GM21825 (cell line): ENCODE results near the gene CCDC38.
"Not testable (repeated sequence)": the region's sequence is repeated elsewhere in the genome, so short reads cannot be mapped to it uniquely, and the experiment has no call there.

Source experiments
- ATAC-seq: cut with Tn5 transposase; IDR thresholded peaks from one replicate; pipeline ENCODE4 v1.9.1; 2021; ENCODE audit warnings: mild to moderate bottlenecking, moderate library complexity; ENCODE audit not compliant: unreplicated experiment

Gene CCDC38

GRCh38 chr12:95942524-95943329, at the start of gene CCDC38:
Gene CCDC38 (minus strand): TSS chr12:95942614. CDS start chr12:95936509, 6,105 bp downstream.
- ATAC-seq = peak; percentile 98

- no peak for ATAC-seq
These were observed 47.7 kb upstream of the CCDC38 start for GRCh38 chr12:95990136-95990535.

- ATAC-seq = no peak
These were observed 47.2 kb upstream of the CCDC38 start for GRCh38 chr12:95989504-95990123.

- ATAC-seq = no peak
These were observed 46.3 kb upstream of the CCDC38 start for GRCh38 chr12:95988506-95989275.

GRCh38 chr12:95986635-95987570, 44.5 kb upstream of the CCDC38 start:
- no peak for ATAC-seq

GRCh38 chr12:95984682-95985081, 42.3 kb upstream of the CCDC38 start:
- ATAC-seq = no peak

- no peak for ATAC-seq
These were observed 40.2 kb upstream of the CCDC38 start for GRCh38 chr12:95982602-95983001.

- ATAC-seq = no peak
These were observed 38.0 kb upstream of the CCDC38 start for GRCh38 chr12:95980437-95980836.

- no peak for ATAC-seq
These were observed 36.4 kb upstream of the CCDC38 start for GRCh38 chr12:95978774-95979173.

- ATAC-seq = no peak
These were observed 35.9 kb upstream of the CCDC38 start for GRCh38 chr12:95978351-95978750.

- ATAC-seq = no peak
These were observed 35.4 kb upstream of the CCDC38 start for GRCh38 chr12:95977764-95978305.

GRCh38 chr12:95976416-95976832, 34.0 kb upstream of the CCDC38 start:
- no peak for ATAC-seq

GRCh38 chr12:95975491-95975890, 33.1 kb upstream of the CCDC38 start:
- ATAC-seq = no peak

- no peak for ATAC-seq
These were observed 31.9 kb upstream of the CCDC38 start for GRCh38 chr12:95974358-95974757.

GRCh38 chr12:95972832-95973456, 30.5 kb upstream of the CCDC38 start:
- no peak for ATAC-seq

GRCh38 chr12:95970905-95971304, 28.5 kb upstream of the CCDC38 start:
- ATAC-seq = no peak

- ATAC-seq = not testable (repeated sequence)
These were observed 26.7 kb upstream of the CCDC38 start for GRCh38 chr12:95969116-95969515.

GRCh38 chr12:95967301-95967700, 24.9 kb upstream of the CCDC38 start:
- no peak for ATAC-seq

- ATAC-seq = no peak
These were observed 24.0 kb upstream of the CCDC38 start for GRCh38 chr12:95966287-95966870.
